Hippocampal formation (tissue), 2 donors: ENCODE results near the gene EXOSC1.
"Not testable (repeated sequence)": the region's sequence is repeated elsewhere in the genome, so short reads cannot be mapped to it uniquely, and the experiment has no call there.

ENCODE experiments used
- DNase-seq, 2 donors: peaks; one replicate each; lab custom pipeline; 2025; lab: John Stamatoyannopoulos, UW

The EXOSC1 gene

DNA sequence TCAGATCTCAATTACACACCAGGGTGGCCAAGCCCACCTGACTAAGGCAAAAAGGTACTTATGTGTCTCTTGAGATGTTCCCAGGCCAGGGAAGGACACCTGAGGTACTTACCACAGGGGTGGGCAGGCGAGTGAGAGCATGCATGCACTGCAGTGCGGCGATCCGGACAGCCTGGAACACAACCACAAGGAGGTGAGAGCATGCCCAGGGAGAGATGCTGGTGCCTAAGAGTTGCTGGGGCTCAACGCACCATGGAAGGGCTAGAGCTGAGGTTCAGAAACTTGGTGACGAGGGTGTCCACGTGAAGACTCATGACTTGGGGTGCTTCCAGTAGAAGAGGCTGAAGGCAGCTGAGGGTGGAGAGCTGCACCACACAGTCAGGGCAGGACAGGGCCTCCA, 13.3 kb upstream of the EXOSC1 start:
- no peak for DNase-seq

DNA sequence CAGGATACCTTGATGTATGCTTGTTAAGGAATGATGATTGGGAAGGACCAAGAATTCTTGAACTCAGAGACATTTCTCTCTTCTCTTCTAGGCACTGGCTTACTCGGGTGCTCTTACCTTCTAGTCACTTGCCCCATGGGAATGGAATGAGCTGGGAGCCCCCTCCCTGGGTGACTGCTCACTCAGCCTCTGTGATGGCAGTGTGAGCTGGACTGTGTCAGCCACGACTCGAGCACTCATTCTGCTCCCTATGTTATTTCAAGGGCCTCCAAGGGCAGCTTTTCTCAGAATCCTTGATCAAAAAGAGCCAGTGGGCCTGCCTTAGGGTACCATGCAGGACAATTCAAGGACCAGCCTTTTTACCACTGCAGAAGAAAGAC, 10.9 kb upstream of the EXOSC1 start:
- no peak for DNase-seq

DNA sequence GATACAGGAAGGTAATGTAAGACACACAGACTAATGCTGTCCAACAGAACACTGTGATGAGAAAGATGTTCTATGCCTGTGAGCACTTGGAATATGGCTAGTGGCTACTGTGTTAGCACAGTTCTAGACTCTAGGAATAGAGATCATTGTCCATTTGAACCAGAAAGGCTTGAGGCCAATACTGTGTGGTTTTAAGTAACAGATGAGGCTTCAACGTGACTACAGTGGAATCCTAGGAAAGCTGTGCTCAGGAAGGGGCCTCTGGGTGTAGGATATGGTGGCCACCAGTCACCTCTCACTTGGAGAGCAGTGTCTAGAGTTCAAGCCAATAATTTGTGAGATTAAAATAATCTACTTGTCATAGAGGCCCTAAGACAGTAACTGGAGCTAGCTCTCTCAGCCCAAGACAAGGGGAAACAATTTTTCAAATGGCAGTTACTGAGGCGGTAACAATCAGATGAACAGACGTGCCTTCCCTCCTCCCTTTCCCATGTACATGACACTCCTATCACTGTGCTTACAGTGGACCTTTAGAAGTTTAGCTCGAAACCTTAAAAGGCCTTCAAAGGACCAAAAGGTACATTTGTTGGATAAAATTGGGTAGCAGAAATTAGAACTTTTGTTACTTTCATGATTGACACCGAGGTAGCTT, 10.4 kb upstream of the EXOSC1 start:
- no peak for DNase-seq

DNA sequence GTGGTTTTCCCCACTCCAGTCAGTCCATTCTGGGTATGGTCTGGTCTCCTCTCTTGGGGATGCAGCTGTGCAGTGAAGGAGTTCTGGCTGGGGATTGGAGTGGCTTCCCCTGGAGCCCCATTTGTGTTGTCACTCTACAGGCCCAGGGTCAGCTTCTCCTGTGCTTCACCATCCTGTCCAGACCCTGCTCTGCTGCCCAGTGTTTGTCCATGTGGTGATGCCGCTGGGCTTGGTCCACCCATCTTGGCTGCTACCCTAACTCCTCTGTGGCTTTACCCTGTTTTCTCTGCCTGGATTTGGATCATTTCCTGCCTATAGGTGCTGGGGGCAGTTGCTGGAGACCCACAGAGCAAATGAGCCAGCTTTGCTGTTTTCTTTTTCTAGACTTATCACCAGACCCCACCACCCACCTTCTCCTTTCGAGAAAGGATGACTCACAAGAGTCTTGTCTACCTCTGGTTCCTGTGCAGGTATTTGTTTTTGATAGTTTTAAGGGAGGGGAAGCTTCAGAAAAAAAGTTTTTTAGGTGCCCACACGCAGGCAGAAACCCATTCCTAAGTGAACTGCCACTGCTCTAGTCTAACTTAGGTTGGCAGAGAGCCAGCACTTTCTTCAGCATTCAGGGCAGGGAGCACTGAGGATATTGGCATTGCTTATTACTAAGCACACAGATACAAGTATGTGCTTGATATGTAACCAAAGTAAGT, 8.7 kb upstream of the EXOSC1 start:
- DNase-seq: no peak

DNA sequence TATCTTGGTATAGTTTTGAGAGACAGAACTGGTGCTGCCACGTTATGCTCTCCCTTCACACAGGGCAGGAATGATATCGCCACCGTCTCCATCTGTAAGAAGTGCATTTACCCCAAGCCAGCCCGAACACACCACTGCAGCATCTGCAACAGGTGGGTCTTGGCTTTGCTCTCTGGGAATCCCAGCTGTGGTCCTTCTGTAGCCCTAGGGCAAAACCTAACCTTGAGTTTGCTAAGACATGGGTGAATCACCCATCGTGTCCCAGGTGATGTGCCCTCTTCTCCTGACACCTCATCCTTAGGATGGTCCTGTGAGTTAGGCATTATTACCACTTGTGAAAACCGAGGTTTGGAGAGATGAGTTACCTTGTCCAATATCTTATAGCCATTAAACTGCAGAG, 6.5 kb upstream of the EXOSC1 start:
- no peak for DNase-seq

DNA sequence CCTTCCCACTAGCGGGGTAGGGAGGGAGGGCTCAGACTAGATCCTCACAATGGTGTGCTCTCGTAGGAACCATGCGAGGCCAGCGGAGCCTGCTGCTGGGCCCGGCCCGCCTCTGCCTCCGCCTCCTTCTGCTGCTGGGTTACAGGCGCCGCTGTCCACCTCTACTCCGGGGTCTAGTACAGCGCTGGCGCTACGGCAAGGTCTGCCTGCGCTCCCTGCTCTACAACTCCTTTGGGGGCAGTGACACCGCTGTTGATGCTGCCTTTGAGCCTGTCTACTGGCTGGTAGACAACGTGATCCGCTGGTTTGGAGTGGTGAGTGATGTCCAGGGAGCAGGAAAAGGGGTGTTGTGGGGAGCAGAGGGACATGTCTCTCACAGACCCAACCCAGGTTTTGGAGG, 5.8 kb upstream of the EXOSC1 start:
- DNase-seq: no peak

DNA sequence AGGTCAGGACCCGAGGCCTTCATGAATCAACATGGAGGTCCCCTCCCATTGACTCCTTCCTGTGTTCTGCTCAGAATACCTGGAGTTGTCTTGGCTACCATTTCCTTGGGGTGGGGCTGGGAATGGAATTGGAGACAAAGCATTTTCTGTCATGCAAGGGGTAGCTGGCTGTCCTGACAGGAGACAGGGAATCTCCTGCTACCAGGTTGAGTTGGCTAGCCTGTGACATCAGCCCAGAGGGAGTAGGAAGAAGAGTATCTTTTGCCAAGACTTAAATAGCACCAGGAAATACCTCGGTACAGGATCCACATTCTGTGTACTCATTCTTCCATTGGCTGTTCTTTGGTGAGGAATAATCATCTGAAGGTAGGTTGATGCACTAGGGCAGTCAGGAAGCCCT, 5.0 kb upstream of the EXOSC1 start:
- DNase-seq: no peak

DNA sequence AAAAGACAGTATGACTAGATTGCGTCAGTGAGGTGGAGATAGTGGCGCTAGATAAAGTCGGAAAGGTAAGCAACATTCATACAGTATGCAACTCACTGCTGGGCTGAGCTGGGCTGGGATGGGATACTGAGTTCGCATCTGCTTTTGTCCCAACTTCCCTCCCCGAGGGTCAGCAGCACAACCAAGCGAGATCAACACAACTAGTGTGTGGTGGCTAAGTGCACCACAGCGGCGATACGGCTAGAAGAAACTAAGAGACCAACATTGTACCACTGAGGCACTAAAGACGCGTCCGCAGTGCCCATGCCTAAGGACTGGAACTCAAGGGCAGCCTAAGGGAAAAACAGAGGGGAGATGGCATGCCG, 467 bp downstream of the EXOSC1 start:
- no peak for DNase-seq

DNA sequence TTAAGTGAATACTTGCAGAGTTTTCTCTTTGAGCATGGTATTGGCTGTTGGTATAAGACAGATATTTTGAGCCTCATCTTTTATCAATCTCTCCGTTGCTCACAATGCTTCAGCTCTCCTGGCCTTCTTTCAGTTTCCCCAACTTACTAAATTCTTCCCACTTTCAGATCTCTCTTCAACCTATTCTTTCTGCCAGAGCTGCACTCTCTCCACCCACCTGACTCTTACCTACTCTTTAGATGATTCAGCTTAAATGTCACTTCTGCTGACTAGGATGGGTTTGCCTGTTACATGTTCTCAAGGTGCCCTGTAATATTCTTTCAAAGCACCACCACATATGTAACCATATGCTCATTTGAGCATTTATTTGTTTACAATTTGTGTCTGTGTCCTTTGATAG, 1.6 kb downstream of the EXOSC1 start:
- DNase-seq: no peak

DNA sequence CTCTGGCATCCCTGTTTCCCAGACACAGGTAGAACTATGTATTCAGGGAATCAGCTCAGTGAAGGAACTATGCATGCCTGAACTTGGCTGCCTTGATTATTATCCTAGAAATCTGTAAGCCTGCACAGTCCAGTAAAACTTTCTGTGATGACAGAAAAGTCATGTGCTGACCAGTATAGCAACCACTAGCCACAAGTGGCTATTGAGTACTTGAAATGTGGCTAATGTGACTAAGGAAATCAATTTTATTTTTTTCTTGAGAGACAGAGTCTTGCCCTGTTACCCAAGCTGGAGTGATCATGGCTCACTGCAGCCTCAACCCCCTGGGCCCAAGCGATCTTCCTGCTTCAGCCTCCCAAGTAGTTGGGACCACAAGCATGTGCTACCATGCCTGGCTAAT, 3.5 kb downstream of the EXOSC1 start:
- no peak for DNase-seq

DNA sequence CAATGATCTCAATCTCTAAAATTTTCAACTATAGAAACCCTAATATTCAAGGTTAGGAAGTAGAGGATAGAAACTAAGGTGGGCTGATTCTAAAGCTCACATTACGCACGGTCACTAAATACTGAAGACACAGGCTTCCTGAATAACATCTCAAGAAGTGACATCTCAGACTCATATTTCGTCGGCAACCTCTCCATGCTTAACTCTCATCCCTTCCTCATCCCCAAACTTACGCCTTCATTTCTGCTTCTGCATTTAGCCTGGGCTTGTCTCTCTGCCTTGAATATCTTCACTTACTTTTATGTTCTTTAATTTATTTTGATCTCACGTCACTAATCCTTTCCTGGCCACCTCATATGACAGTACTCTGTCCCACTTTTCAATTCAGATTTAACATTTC, 10.6 kb downstream of the EXOSC1 start:
- no peak for DNase-seq

DNA sequence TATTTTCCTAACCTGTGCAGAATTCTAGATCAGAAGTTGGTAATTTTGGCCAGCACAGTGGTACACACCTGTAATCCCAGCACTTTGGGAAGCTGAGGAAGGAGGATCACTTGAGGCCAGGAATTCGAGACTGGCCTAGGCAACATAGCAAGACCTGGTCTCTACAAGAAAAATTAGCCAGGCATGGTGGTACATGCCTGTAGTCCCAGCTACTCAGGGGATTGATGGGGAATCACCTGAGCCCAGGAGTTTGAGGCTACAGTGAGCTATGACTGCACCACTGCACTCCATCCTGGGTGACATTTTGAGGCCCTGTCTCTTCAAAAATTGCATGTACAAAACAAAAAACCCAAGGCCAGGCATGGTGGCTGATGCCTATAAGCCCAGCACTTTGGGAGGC, 11.2 kb downstream of the EXOSC1 start:
- DNase-seq: no peak

DNA sequence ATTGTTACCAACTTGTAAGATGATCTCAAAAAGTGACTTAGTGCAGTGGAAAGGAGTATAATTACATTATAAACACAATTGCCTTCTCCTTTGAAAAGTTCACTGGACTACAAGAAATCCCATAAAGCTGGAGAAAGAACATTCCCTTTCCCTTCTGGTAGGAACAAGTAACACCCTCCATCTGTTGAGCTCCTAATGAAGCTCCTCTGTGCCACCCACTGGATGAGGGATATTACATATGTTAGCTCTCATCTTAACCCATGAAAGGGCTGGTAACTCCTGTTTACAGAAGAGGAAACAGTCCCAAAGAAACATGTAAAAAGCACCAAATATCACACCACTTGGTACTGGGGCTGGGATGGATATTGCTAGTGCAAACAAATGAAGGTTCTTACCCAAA, 11.8 kb downstream of the EXOSC1 start:
- DNase-seq: no peak

DNA sequence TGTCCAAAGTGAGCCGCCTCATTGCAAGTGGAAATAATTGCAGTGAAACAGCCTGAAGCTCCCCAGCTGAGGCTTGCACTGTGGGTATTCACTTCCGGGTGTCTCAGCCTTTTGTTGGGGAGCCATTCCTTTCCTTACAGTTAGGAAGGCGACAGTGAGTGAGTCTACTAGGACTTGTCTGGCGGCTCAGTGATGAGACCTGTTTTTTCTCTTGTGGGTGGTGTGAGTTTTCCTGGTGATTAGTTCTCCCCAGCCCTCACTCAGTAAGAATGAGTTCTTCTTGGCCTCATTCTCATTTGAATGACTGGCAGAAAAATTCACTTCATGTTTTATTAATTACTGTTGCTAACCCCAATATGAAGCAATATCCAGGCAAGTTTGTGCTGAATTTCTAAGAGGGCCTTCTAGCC, 17.2 kb downstream of the EXOSC1 start:
- DNase-seq: no peak

DNA sequence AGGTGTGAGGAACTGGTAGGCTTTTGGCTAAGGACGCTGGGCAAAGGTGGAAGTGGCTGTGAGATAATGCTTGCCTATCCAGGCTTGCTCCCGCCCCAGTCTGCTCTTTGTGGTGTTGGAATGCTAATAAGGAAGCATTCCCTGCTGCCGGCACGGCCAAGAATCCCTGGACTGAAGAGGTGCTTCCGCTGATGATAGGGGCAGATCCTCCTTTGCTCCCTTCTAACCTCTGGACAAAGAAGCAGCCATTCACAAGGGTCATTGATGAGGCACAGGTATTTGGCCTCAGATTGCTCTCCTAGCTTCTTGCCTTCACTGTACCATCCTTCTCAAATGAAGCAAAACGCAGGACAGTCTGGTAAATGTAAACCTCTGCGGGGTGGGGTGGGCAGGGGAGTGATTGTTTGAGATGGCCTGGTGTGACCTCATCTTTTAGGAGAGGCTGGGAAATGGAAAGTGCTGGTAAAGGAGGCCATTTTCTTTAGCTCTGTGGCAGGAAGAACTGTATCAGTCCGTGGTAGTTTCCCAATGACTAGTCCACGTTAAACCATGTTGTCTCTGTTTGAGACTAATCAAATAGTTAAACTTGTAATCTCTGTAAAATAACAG, 18.1 kb downstream of the EXOSC1 start:
- DNase-seq: no peak

DNA sequence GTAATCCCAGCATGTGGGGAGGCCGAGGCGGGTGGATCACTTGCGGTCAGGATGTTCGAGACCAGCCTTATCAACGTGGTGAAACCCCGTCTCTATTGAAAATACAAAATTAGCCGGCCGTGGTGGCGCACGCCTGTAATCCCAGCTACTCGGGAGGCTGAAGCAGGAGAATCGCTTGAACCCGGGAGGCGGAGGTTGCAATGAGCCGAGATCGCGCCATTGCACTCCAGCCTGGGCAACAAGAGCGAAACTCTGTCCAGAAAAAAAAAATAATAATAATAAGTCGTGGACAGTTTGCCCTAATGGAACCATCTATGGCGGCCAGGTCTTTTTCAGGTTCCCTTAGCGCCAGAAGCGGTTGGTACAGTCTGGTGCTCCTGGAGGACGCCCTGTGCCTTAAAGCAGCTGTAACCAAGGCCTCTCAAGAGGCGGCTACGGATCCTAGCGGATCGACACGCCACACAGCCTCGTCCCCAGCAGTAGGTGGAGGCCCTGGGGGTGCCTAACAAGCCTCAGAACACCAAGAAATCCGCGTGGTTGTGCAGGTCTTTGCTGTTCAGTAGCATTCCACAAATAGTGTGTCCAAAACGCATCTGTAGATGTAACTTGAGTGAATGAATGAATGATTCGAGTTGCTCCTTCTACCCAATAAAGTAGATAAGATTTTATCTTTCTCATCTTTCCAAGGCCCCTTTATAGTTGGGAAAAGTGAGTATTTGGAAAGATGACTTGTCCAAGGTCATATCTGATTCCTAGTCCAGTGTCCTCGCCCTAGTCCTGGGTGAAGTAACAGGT, 18.8 kb downstream of the EXOSC1 start:
- no peak for DNase-seq

DNA sequence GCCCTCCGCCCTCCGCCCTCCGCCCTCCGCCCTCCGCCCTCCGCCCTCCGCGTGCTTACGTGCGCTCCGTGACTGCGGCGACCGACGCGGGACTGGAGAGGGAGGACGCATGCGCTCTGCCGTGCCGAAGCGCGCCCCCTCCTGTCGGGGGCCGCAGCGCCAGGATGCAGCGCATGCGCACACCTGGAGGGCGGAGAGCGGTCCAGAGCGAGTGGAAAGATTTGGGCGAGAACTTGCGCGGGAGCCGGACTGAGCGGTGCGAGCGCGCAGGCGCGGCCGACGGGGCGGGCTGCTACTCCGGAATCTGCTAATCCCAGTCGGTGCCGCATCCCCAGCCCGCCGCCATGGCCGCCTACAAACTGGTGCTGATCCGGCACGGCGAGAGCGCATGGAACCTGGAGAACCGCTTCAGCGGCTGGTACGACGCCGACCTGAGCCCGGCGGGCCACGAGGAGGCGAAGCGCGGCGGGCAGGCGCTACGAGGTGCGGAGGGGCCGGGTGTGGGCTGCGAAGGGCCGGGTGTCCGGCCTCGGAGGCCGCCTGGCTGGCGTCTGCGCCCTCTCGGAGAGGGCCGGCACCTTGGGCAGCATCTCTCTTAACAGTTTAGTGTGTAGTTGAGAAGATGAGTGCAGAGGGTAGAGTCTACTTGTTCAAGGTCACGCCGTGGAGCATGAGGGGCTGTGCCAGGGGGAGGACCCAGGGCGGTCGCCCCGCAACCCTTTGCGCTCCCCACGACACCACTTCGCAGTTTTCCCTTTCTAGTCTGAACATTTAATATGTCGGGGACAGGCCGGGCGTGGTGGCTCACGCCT, 19.6 kb downstream of the EXOSC1 start, which contains the start of gene PGAM1:
Gene PGAM1 (plus strand): TSS at position 228 of the 812 bp plus-strand sequence. CDS start 117 bp downstream, at position 345.
- DNase-seq: peak; percentile 91 to 93

DNA sequence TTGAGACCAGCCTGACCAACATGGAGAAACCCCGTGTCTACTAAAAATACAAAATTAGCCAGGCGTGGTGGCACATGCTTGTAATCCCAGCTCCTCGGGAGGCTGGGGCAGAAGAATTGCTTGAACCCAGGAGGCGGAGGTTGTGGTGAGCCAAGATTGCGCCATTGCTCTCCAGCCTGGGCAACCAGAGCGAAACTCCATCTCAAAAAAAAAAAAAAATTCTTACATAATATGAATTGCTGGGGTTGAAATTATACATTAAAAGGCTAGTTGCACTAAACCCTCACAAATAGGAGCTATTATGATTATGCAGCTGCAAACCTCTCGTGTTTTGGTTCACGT, 22.1 kb downstream of the EXOSC1 start:
- not testable (repeated sequence) for DNase-seq

DNA sequence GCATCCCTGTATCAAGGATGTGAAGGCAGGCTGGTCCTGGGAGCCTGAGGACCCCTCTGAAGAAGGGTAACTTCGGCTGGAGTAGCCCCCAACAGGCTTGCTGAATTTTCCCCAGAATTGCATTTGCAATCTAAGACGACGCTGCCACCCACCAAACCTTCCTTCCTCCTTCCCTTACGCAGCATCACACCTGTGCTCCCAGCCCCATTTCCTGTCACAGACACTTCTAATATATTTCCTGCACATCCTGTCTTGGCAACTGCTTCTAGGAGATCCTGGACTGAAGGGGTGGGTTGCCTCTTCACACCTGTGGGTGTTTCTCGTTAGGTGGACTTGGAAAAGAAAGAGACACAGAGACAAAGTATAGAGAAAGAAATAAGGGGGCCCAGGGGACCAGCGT, 29.2 kb downstream of the EXOSC1 start:
- no peak for DNase-seq

DNA sequence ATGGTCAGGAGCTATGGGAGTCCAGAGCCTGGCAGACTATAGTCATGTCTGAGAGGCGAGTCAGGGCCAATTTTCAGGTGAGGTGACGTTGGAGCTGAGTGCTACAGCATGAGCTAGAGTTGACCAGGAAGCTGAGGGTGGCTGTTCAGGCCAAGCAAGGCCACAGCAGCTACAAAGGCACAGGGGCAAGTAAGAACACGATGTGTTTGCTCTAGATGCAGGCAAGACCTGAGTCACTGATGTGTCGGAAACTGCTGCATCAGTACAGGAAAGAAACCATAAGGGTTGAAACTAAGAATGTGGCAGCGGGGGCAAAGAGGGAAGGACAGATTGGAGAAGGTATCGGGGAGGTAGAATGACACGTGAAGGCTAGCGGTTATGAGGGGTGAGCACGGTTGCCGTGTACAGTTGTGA, 32.9 kb downstream of the EXOSC1 start:
- no peak for DNase-seq

DNA sequence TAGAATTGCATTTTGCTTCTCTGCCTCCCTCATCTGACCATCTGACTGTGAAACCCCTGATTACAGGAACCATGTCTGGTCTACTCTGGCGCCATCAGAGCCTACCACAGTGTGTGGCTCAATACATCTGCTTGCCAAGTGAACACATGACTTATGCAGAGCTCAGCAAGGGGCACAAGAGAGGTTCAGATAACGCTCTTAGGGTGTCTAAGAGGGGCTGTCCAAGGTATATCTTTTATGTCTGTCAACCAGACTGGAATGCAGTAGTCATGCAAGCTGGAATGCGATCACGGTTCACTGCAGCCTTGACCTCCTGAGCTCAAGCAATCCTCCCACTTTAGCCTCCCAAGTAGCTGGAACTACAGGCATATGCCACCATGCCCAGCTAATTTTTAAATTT, 34.4 kb downstream of the EXOSC1 start:
- DNase-seq: no peak

DNA sequence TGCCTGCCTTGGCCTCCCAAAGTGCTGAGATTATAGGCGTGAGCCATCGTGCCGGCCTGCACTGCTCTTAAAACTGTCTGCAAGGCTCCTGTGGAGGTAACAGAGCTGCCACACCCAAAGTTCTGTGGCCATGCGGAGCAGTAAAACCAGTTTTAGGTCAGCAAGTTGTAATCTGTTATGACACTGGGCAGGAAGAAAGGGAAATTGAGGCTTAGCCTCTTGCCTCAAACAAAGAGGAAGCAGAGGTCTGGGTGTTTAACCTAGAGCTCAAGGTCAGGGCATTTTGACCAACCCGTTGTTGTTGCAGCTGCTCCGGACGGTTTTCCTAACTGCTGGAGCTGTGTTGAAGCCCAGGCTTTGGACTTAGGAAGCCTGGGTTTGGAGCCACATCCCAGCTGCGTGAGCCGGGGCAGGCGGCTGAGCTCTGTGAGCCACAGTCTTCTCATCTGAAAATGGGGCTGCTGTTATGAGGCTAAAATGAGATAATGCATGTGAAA, 37.3 kb downstream of the EXOSC1 start:
- no peak for DNase-seq
